Measurements from ENCODE around the gene USF1. TPM values are rescaled to one million over a fixed set of nuclear protein-coding genes. Genes with fewer than 3 reads are reported as not detected.

USF1 gene
- total RNA-seq, 1 experiment from 2014 or later, result 57.9 TPM

GRCh38 chr1:161013488-161014230 is 32.1 kb downstream of the USF1 start:
- TF ChIP-seq, protein P1, sequence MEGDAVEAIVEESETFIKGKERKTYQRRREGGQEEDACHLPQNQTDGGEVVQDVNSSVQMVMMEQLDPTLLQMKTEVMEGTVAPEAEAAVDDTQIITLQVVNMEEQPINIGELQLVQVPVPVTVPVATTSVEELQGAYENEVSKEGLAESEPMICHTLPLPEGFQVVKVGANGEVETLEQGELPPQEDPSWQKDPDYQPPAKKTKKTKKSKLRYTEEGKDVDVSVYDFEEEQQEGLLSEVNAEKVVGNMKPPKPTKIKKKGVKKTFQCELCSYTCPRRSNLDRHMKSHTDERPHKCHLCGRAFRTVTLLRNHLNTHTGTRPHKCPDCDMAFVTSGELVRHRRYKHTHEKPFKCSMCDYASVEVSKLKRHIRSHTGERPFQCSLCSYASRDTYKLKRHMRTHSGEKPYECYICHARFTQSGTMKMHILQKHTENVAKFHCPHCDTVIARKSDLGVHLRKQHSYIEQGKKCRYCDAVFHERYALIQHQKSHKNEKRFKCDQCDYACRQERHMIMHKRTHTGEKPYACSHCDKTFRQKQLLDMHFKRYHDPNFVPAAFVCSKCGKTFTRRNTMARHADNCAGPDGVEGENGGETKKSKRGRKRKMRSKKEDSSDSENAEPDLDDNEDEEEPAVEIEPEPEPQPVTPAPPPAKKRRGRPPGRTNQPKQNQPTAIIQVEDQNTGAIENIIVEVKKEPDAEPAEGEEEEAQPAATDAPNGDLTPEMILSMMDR (conservative IDR thresholded peaks at IDR 0.05; ENCODE audit: low read depth, low read length), result no peak
- DNase-seq (ENCODE audit: low spot score), result no peak
- ChIA-PET CTCF (interaction anchor here (0.7 kb wide), 1 partner anchor 17 kb away, joined by 3 read pairs; no protein-coding TSS in a partner anchor), POLR2A (ENCODE audit: low non-redundant PET) (no interaction called here)
- no peaks in the 10 kb centered on the region for H3K27me3 ChIP-seq (replicated peaks; ENCODE audit: insufficient read depth, low read depth, low read length, poor library complexity)
- intact Hi-C loops (cut with micrococcal nuclease; ENCODE audit: unreplicated experiment), result no loop called here
- no peaks in the 10 kb centered on the region for H3K36me3 ChIP-seq (ENCODE audit: insufficient read depth, low read length, poor library complexity, severe bottlenecking)
- BruUV-seq (replicated peaks), result no TSS peak
- H3K9me3 ChIP-seq (ENCODE audit: low read depth, low read length, poor library complexity, severe bottlenecking), result no peaks in the 10 kb centered on the region
- no peak overlapping the region for H3K4me3 ChIP-seq (ENCODE audit: low read depth, low read length, poor library complexity, severe bottlenecking)
- H3K27ac ChIP-seq (ENCODE audit: low read depth, low read length, poor library complexity, severe bottlenecking), result no peak overlapping the region
- H3K4me1 ChIP-seq (ENCODE audit: insufficient read depth, low read length, poor library complexity, severe bottlenecking), result no peaks in the 10 kb centered on the region

DNA sequence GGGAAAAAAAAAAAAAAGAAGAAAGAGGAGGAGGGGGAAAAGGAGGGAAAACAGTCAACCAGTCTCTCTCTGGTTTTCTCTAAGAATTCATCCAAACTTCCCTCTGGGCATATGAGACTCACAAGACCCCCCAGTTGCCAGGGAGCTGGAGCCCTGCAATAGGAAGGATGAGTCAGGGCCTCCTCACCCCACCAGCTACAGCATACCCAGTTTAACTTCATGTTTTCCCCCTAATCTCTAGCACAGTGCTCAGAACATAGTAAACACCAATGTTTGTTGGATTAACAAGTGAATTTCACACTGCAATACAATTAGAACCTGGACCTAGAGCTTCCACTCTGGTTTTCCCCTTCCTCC is 32.7 kb downstream of the USF1 start:
- Histone ChIP-seq H3K4me3 (ENCODE audit: low read depth, low read length, poor library complexity, severe bottlenecking) (no peak overlapping the region), H3K4me1 (ENCODE audit: insufficient read depth, low read length, poor library complexity, severe bottlenecking) (no peaks in the 10 kb centered on the region), H3K27ac (ENCODE audit: low read depth, low read length, poor library complexity, severe bottlenecking) (no peak overlapping the region), H3K36me3 (ENCODE audit: insufficient read depth, low read length, poor library complexity, severe bottlenecking) (no peaks in the 10 kb centered on the region), H3K27me3 (replicated peaks; ENCODE audit: insufficient read depth, low read depth, low read length, poor library complexity) (no peaks in the 10 kb centered on the region), H3K9me3 (ENCODE audit: low read depth, low read length, poor library complexity, severe bottlenecking) (no peaks in the 10 kb centered on the region)
- TF ChIP-seq EZH2 (IDR thresholded peaks at IDR 0.05; ENCODE audit: borderline replicate concordance, low read depth, low read length, poor library complexity, severe bottlenecking), result no peak
- intact Hi-C loops (cut with micrococcal nuclease; ENCODE audit: unreplicated experiment), result no loop called here
- no peak for DNase-seq (ENCODE audit: low spot score)
- CTCF ChIA-PET, result interaction anchor here (0.7 kb wide), 1 partner anchor 16 kb away, joined by 3 read pairs; no protein-coding TSS in a partner anchor
- POLR2A ChIA-PET (ENCODE audit: low non-redundant PET), result no interaction called here
- no TSS peak for BruUV-seq (replicated peaks)

DNA sequence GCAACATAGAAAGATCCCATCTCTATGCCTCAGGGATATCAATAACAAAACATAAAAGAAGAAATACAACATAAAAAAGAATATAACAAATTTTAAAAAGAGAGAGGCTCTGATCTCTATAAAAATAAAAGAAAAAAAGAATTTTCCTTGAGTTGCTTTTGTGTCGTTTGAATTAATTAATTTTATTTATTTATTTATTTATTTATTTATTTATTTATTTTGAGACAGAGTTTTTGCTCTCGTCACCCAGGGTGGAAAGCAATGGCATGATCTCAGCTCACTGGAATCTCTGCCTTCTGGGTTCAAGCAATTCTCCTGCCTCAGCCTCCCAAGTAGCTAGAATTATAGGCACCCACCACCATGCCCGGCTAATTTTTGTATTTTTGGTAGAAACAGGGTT is 33.4 kb downstream of the USF1 start:
- TF ChIP-seq, protein P1 (conservative IDR thresholded peaks at IDR 0.05; ENCODE audit: low read depth, low read length), result no peak
- no peak for TF ChIP-seq EZH2 (IDR thresholded peaks at IDR 0.05; ENCODE audit: borderline replicate concordance, low read depth, low read length, poor library complexity, severe bottlenecking)
- intact Hi-C loops (cut with micrococcal nuclease; ENCODE audit: unreplicated experiment), result no loop called here
- BruUV-seq (replicated peaks), result no TSS peak
- ChIA-PET CTCF (no interaction called here), POLR2A (ENCODE audit: low non-redundant PET) (interaction anchor here (0.6 kb wide), 1 partner anchor 21 kb away, joined by 21 read pairs; no protein-coding TSS in a partner anchor)
- no peak overlapping the region for H3K4me3 ChIP-seq (ENCODE audit: low read depth, low read length, poor library complexity, severe bottlenecking)
- no peaks in the 10 kb centered on the region for H3K36me3 ChIP-seq (ENCODE audit: insufficient read depth, low read length, poor library complexity, severe bottlenecking)
- no peaks in the 10 kb centered on the region for H3K9me3 ChIP-seq (ENCODE audit: low read depth, low read length, poor library complexity, severe bottlenecking)
- DNase-seq (ENCODE audit: low spot score), result no peak
- H3K4me1 ChIP-seq (ENCODE audit: insufficient read depth, low read length, poor library complexity, severe bottlenecking), result no peaks in the 10 kb centered on the region
- H3K27ac ChIP-seq (ENCODE audit: low read depth, low read length, poor library complexity, severe bottlenecking), result no peak overlapping the region
- H3K27me3 ChIP-seq (replicated peaks; ENCODE audit: insufficient read depth, low read depth, low read length, poor library complexity), result no peaks in the 10 kb centered on the region
